ENCODE measurements around the gene EXOC8.

The EXOC8 gene

GRCh38 chr1:231318015-231318355, 19.7 kb downstream of the EXOC8 start:
- TF ChIP-seq CTCF (IDR thresholded peaks at IDR 0.05; ENCODE audit: low read depth, low read length, missing control alignments): no peak
- no peak overlapping the region for H3K4me3 ChIP-seq (ENCODE audit: low read depth, low read length)
- DNase-seq (ENCODE audit: low read depth): no peak

DNA sequence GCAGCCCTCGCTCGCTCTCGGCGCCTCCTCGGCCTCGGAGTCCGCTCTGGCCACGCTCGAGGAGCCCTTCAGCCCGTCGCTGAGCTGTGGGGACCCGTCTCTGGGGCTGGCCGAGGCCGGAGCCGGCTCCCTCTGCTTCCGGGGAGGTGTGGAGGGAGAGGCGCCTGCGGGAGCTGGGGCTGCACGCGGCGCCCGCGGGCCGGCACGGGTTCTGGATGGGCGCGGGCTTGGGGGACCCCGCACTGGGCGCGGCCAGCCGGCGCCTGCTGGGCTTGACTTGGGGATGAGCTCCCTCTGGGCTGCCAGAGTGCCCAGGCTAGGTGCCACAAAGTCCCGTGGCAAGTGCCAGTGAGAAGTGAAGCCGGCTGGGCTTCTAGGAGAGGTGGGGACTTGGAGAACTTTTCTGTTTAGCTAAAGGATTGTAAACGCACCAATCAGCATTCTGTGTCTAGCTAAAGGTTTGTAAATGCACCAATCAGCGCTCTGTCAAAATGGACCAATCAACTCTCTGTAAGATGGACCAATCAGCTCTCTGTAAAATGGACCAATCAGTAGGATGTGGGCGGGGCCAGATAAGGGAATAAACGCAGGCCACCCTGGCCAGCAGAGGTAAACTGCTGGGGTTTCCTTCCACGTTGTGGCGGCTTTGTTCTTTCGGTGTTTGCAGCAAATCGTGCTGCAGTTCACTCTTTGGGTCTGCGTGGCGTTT, 20.2 kb downstream of the EXOC8 start:
- H3K4me3 ChIP-seq (ENCODE audit: low read depth, low read length): no peak overlapping the region
- no peak for TF ChIP-seq CTCF (IDR thresholded peaks at IDR 0.05; ENCODE audit: low read depth, low read length, missing control alignments)
- DNase-seq (ENCODE audit: low read depth): no peak

DNA sequence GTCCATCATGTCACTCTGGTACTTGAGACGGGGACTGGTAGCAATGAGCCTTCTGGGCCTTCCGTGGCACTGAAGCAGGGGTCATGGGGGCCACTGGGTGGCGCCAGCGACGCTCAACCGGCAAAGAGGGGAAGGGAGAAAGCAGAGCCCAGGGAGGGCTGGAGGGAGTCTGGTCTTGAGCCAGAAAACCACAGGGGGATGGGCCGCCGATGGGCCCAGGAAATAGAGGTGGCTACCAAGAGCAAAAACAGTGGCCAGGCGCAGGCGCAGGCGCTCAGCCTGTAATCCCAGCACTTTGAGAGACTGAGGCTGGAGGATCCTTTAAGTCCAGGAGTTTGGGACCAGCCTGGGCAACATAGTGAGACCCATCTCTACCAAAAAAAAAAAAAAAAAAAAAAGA, 21.8 kb downstream of the EXOC8 start:
- peak; percentile 76 for TF ChIP-seq CTCF (IDR thresholded peaks at IDR 0.05; ENCODE audit: low read depth, low read length, missing control alignments)
- no peak overlapping the region for H3K4me3 ChIP-seq (ENCODE audit: low read depth, low read length)
- DNase-seq (ENCODE audit: low read depth): no peak

- no peak for DNase-seq (ENCODE audit: low read depth)
- TF ChIP-seq CTCF (IDR thresholded peaks at IDR 0.05; ENCODE audit: low read depth, low read length, missing control alignments): no peak
- no peak overlapping the region for H3K4me3 ChIP-seq (ENCODE audit: low read depth, low read length)
Measured at GRCh38 chr1:231313661-231314060, 24.0 kb downstream of the EXOC8 start.

- no peak for DNase-seq (ENCODE audit: low read depth)
- TF ChIP-seq CTCF (IDR thresholded peaks at IDR 0.05; ENCODE audit: low read depth, low read length, missing control alignments): no peak
- H3K4me3 ChIP-seq (ENCODE audit: low read depth, low read length): no peak overlapping the region
Measured at GRCh38 chr1:231312432-231312788, 25.2 kb downstream of the EXOC8 start.

GRCh38 chr1:231311720-231312431, 25.8 kb downstream of the EXOC8 start:
- no peak overlapping the region for H3K4me3 ChIP-seq (ENCODE audit: low read depth, low read length)
- TF ChIP-seq CTCF (IDR thresholded peaks at IDR 0.05; ENCODE audit: low read depth, low read length, missing control alignments): no peak
- DNase-seq (ENCODE audit: low read depth): no peak

Measured in GM12864 (cell line).